NOMO-1 treated with DMSO at 0.1 percent for 48 hours (cell line): ENCODE data around the gene ASB2.

Source experiments
- DNase-seq: peaks from one replicate; lab custom pipeline; 2025; ENCODE audit not compliant: unreplicated experiment; lab: John Stamatoyannopoulos, UW

ASB2 gene

DNA sequence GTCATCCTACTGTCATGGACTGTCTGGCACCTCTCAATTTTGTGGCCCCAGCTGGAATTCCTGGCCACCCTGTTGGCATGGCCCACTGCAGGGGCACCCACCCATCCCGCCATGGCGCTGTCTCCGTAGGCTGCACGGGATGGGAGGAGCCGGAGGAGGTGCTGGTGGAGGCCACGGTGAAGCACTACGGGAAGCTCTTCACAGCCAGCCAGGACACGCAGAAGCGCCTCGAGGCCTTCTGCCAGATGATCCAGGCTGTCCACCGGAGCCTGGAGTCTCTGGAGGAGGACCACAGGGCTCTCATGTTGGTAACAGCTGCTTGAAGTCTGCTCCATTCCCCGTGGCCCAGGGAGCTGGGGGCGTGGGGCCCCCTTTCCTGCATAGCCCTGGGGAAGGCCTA, 24.6 kb upstream of the ASB2 start:
- DNase-seq: no peak

DNA sequence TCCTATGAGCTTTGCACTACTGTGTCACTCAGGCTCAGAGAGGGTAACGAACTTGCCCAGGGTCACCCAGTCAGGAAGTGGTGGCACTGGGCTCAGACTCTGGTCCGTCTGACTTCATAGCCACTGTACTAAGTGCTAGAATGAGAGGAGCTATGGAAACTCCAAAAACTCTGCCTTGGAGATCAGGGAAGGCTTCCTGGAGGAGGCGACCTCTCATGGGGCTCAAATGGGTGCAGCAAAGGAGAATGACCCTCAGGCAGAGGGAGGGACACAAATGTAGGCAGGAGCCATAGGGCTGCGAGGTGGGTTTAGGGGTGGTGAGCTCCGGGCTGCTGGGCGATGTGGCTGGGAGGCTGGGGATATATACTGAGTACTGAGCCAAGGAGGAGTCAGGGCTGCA, 23.9 kb upstream of the ASB2 start:
- DNase-seq: no peak

DNA sequence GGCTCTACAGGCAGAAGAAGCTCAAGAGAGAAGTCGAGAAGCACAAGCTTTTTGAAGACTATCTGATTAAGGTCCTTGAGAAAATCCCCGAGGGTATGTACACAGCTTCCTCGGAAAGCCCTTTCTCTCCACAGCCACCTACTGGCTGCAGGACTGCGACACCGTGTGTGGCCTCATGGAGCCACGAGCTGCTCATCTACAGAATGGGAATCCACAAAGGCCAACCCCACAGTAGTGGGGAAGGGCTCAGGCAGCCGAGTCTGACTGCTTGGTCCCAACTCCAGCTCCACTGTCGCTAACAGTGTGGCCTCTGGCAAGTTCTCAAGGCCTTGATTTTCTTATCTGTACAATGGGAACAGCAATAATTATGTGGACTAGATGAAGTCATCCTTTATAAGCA, 23.2 kb upstream of the ASB2 start:
- no peak for DNase-seq

DNA sequence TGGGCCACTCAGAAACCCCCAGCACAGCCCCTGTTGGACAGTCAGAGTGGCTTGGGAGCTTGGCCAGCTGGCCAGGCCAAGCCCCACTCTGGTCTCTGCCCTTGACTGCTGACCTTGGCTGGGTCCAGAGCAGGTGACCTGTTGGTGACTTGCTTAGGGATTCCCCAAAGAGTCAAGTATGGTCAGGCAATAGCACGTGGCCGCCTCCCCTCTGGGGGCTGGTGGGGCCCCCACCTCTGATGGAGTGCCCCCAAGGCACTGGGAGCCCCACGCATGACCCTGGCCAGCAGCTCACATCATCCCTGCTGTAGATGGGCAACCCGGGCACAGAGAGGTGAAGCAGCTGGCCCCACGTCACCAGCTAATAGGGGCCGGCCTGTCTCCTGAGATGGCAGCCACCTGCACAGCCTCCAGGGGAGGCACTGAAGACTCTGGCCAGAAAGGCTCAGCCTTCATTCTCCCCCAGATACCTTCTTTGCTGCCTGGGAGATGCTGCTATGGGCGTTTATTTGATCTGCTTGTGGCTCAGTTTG, 22.6 kb upstream of the ASB2 start:
- DNase-seq: no peak

DNA sequence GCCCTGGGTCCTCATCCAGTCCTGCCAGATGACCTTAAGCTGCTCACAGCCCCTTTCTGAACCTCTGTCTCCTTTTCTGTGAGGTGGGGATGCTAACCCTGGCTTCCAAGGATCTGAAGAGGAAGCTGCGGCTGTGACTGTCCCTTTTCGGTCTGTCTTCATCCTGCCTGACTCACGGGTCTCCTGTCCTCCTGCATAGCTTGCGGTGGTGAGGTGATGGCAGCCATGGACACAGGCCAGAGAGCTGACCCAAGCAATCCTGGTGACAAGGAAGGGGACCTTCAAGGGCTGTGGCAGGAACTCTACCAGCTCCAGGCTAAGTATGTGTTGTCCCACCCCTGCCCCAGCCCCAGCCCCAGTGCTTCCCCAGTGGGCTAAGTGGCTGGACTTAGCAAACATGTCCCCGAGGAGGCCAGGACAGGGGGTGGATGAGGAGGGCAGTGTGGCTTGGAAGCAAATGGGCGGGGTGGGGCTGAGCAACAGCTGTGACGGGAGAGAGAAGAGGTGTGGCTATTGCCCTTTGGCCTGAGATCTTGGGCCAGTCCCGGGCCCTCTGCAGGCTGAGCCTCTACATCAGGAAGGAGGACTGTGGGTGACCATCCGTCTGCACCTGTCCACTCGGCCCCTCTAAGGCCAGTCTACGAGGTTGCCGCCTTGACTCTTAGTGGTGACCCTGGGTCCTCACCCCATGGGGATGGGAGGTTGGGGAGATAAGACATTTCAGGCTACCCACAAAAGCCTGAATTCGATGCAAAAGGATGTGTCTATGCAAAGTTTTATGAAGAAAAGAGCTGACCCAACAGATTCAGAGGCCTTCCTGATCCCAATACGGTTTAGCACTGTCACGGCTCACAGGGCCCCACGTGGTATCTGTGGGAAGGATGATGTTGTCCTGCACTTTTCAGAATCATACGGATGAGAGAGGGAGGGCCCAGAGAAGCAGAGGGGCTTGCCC, 21.8 kb upstream of the ASB2 start:
- DNase-seq: no peak

DNA sequence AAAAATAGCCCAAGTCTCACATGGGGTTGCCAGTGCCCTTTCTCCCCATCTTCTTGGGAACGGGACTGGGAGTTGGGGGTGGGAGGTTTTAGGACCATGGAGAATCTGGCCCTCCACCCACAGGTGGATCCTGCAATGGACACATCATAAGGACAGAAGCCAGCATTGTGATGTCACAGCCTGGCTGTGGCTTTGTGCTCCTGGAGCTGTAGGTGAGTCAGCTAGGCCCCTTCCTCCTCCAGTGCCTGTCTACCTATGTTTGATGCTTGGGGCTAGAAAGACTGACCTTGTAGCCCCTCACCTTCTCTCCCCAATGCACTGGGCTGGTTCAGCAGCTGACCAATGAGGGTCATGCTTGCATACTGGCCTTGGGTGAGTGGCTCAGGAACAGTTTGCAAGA, 20.7 kb upstream of the ASB2 start, which contains the start of gene CCDC197:
CCDC197 (plus strand) TSS at position 220 of the 400 bp plus-strand sequence. CDS start 831 bp downstream, outside the sequence.
- DNase-seq: no peak

DNA sequence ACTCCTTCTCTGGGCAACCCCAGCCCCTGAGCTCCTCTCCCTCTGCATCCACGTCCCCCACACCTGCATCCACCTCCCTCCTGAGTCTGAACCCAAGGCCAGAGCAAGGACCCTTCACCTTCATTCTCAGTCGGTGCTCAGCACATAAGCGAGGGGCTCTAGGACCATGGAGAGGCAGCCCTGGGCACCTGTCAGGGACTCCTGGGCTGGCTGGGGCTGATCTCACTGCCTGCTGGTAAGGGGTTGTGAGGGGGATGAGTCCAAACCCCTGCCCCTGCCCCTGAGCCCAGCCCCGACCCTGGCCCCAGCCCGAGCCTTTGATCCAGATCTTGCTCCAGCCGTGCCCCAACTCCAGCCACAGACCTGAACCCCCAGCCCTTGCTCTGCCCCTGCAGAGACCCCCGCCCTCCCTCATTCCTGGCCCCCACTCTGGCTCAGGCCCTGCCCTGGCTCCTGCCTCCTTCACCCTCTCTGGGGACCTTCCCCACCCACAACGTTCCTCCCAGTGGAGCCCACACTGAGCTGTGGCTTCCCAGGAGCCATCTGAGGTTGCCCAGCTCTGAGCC, 19.8 kb upstream of the ASB2 start:
- no peak for DNase-seq

DNA sequence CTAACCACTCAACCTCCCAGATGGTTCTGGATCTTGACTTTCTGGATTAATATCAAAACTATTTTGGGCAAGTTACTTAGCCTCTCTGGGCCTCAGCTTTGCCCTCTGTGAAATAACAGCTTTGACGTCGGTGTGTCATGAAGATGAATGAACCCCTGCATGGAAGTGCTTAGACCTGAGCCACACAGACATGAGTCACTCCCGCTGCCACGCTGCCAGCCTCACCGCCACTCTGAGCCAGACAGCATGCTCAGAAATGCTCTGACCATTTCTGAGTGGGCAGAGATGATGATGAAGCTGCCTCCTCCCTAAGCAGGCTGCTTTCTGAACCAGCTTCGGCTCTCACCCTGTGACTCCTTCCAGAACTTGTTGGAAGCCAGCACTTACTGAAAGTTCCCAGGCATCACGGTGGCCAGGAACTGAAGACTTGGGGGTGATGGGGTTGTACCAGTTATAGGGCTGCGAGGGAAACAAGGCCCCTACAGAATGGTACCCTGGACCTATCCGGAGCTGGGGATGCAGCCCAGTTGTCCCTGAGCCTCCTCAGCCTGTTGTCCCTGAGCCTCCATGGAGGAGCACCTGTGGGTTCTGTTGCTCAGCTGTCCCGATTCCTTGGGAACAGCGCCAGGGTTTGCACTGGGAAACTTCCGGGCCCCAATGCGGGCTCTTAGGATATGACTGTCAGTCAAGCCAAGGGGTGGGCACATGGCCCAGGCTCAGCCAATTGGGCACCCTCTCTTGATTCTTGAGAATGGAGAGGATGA, 18.7 kb upstream of the ASB2 start:
- peak; percentile 12 for DNase-seq

DNA sequence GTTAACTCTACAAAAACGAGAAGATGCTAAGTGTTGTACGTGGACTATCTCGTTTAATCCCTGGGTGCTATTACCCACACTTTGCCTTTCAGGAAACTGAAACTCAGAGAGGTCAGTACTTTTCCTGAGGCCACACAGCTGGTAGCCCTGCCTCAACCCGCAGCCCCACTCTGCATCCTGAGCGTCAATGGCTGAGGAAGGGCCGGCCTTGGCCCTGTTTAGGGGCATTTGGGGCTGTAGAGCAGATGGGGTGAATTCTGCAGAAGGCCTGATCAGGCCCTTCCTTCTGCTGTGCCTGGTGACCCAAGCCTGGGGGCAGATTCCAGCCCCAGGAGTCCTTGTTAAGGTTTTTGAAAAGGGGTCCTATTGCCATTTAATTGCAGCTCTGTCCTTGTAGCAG, 17.0 kb upstream of the ASB2 start:
- no peak for DNase-seq

DNA sequence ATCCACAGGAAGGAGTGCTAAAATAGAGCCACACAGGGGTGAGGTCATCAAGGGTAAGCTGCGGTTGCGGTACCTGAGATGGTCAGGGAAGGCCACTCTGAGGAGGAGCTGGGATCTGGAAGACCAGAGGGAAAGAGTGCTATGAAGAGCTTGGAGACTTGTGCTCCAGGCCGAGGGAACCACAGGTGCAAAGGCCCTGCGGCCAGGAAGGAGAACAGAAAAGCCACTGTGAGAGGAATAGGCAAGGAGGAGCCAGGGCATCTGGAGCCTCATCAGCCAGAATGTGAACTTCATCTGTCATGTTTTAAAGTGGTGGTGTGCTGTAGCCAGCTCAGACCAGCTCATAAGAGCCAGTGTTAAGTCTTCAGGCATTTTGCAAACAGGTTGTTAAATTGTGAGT, 15.3 kb upstream of the ASB2 start:
- DNase-seq: no peak

DNA sequence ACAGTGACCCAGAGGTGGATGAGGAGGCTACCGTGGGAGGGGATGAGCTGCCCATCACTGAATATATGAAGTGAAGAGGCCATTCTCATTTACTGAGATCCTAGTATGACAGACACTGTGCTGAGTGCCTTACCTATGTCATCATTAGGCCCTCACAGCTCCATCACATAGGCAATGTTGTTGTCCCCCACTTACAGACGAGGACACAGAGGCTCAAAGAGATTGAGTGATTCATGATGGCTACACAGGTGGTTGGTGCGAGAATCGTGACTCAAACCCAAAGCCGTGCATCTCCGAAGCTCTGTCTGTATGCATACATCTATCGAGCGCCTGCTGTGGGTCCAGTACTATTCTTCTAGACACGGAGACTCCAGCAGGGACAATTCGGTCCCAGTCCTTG, 14.8 kb upstream of the ASB2 start:
- DNase-seq: no peak

DNA sequence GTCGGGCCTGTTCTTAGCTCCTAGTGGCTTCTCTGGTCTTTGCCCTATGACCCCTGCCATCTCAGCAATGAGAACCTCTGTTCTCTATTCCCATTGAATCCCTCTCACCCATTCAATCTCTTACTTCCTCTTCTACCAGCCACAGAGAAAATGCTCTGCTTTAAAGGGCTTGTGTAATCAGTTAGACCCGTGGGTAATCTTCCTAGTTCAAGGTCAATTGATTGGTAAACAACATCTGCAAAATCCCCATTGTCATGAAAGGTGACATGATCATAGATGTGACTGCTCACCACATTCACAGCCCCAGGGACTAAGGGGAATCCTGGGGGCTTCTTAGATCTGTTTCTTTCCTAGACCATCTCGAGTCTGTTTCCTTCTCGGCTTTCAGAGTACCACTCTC, 13.6 kb upstream of the ASB2 start:
- DNase-seq: peak; percentile 59

DNA sequence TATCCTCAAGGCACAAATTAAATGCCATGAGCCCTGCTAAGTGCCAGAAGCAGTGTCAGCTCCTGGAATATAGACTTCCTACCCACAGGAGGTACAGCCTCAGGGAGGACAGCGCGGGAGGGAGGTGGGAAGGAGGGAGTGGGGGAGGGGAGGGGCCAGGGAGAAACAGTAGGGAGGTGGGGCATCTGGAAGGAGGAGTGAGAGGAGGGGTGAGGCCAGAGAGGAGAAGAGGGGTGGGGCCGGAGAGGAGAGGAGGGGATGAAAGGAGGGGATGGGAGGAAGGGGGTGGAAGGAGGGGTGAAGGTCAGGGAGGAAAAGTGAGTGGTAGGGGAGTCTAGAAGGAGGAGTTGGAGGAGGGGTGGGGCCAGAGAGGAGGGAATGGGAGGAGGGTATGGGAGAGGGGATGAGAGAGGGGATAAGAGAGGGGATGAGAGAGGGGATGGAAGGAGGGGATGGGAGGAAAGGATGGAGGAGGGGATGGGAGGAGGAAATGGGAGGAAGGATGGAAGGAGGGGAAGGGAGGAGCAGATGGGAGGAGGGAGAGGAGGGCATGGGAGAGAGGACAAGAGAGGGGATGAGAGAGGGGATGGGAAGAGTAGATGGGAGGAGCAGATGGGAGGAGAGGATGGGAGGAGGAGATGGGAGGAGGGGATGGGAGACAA, 11.6 kb upstream of the ASB2 start:
- no peak for DNase-seq

DNA sequence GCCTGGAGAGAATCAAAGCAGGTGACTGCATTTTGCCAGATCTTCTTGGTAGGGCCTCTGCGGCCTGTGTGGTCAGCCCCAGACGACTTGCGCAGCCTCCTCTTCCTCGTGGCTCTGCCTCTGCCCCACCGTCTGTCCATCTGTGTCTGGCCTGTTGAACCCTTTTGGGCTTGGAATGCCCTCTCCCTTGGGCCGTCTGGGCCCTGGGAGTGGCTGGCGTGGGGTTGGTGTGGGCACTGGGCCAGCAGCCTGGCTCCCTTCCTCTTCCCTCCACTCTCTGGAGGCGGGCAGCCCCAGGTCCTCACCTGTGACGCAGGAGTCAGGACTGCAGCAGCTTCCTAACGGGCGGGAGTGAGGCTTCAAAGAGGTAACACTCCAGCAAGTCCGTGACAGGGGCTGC, 11.0 kb upstream of the ASB2 start:
- DNase-seq: no peak

DNA sequence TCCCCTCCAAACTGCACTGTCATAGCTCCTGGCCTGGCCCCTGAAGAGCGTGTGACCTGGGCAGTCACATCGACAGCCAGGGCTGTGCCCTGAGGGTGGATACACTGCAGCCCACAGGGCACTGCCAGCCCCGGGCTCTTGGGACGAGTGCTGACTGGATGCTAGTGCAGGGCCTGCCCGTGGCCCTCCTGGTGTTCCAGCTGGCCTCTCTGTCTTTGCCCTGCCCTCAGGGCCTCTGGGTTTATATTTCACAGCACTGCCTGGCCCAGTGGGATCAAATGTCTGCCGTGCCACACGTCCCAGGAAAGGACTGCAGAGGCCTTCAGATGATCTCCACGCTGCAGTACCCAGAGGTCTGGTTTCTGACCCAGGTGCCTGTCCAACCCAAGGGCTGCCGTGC, 10.6 kb upstream of the ASB2 start:
- DNase-seq: no peak

DNA sequence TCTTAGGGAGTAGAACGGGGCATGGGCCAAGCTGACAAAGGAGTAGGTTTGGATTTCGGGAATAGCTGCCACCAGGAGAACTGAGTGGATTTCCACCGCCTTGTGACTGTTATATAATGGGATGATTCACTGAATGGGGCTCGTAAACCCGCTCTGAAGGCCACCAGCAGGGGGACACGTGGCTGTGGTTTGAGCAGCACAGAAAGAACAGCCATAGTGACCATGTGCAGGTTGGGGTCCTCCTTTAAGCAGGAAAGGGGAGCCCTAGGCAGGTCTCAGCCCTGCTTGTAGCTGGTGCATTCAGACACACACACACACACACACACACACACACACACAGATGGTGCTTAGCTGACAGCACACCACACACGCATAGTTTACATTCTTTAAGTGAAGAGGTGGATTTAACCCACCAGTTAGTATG, 8.6 kb upstream of the ASB2 start:
- no peak for DNase-seq

DNA sequence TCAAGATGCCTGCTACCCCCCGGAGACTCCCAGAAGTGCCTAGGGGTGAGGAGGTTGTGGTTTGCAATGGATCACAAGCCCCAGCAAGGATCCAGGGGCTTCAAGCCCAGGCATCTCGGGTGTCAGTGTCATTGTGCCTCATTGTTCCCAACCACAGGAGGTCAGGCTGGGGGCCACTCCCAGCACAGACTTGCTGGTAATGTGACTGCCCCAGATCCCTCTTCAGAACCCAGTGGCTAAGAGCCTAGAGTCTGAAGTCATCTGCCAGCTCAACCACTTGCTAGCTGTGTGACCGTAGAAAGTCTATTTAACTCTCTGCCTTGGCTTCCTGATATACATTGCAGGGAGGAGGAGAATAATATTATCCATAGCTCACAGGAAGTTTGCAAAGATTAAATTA, 7.7 kb upstream of the ASB2 start:
- no peak for DNase-seq

DNA sequence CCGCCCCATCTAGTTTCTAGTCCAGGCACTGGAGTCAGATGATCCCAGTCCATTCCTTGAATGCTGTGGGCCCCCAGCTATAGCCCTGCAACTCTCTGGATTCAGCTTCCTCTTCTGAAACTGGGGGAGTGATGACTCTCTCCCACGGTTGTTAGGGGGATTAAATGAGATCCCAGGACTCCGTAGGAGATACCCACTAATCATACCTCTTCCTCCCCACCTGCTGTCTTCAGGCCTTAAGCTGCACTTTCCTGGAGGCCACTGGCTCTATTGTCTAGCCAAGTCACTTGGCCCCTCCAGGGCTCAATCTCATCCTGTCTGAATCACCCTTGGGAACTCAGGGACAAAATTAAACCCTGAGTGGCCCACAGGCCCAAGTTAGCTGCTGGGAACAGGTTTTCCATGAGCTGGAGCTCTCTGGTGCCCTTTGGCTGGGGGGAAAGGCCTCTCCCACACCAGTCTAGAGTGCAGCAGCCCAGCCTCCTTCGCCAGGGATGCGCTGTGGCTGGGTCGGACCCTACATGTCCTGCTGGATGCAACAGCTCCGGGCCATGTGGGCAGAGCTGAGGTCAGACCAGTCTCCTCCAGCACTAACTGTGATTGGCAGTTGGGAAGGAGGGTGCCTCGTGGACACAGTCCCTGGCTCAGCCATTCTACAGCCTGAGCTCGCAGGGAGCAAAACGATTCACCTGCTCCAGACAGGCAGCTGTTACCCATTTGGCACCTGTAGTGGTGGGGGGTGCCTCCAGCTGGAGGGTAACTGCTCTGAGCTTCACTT, 6.0 kb upstream of the ASB2 start:
- DNase-seq: no peak

DNA sequence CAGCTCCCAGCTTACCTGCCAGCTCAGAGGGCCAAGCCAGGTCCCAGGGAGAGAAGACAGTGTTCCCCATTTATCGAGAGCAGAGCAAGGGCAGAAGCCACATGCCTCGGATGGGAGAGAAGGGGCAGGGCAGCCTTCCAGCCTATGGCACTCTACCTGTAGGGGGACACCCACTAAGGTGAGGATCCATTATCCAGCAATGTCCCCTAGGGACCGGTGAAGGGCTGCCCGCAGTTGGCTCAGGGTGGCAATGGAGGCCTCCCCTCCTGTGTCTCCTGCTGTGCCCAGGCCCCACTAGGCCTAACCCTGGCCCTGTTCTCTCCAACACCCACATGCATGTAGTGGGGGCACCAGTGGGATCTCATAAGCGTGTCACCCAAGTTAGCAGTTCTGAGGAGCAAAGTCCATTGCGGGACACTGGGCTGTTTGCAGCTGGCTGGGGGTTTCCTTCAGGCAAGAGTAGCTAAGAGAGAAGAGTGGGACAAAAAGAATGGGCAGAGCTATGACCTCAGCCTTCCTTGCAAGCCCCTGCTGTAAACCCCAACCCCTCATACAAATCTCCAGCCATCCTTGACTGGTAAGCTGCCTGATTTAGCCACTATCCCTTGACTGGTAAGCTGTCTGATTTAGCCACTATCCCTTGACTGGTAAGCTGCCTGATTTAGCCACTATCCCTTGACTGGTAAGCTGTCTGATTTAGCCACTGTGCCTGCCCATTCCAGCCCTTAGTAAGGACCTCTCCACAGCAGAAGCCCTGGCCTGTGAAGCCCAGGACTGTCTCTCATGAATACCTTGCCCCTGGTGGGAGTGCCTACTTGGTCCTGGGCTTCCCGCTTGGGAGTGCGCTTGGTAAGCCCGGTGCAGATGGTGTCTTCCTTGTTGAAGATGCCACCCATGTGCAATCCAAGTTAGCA, 5.2 kb upstream of the ASB2 start:
- no peak for DNase-seq
